Muscle of leg (tissue), 11 donors: ENCODE data around the gene HYOU1. TPM values are rescaled to one million over a fixed set of nuclear protein-coding genes. Genes with fewer than 3 reads are reported as not detected.
"Not testable (repeated sequence)": the region's sequence is repeated elsewhere in the genome, so short reads cannot be mapped to it uniquely, and the experiment has no call there.

ENCODE experiments used
- DNase-seq: peaks from one replicate; pipeline ENCODE4 v3.0.0; 2013
- H3K27ac ChIP-seq: one replicate; pipeline ENCODE4 v1.5.1; 2013; ENCODE audit warnings: mild to moderate bottlenecking, low read length, control low read depth
- H3K27me3 ChIP-seq: one replicate; pipeline ENCODE4 v1.6.1; 2013; ENCODE audit warnings: low read length; ENCODE audit not compliant: control insufficient read depth, insufficient read depth
- H3K36me3 ChIP-seq: one replicate; pipeline ENCODE4 v1.6.1; 2013; ENCODE audit warnings: low read length; ENCODE audit not compliant: control insufficient read depth, insufficient read depth
- H3K4me1 ChIP-seq: one replicate; pipeline ENCODE4 v1.6.1; 2013; ENCODE audit warnings: low read length; ENCODE audit not compliant: control insufficient read depth, insufficient read depth
- H3K4me3 ChIP-seq: one replicate; pipeline ENCODE4 v1.5.1; 2013; ENCODE audit warnings: low read length, control low read depth
- H3K9me3 ChIP-seq: replicated peaks from 2 replicates; pipeline ENCODE4 v1.6.1; 2013; ENCODE audit warnings: low read depth, low read length; ENCODE audit not compliant: control insufficient read depth
- WGBS: methylation state at CpG from one replicate; pipeline ENCODE4 v1.1.5; 2013; ENCODE audit warnings: missing lambda C conversion rate; ENCODE audit not compliant: insufficient coverage; 5-methylcytosine and 5-hydroxymethylcytosine counted together
- polyA plus RNA-seq, 8 donors: library from polyadenylated mRNA; unstranded; fragments of 120-200 nt; gene quantifications; one replicate each; pipeline versions ENCODE4 v1.2.1 to v1.2.3, GENCODE V29; 2013; ENCODE audit warnings: inconsistent platforms in 1 of 8, low replicate concordance in 1 of 8; ENCODE audit not compliant: insufficient read length in 8 of 8, insufficient read depth in 1 of 8
- total RNA-seq: library from RNA; stranded (reverse); fragments of 120-200 nt; gene quantifications from one replicate; pipeline ENCODE4 v1.2.4, GENCODE V29; 2013

HYOU1 gene
- total and polyA plus RNA-seq, 9 donors, result 30.1 to 64.0 (median 45.0) TPM

DNA sequence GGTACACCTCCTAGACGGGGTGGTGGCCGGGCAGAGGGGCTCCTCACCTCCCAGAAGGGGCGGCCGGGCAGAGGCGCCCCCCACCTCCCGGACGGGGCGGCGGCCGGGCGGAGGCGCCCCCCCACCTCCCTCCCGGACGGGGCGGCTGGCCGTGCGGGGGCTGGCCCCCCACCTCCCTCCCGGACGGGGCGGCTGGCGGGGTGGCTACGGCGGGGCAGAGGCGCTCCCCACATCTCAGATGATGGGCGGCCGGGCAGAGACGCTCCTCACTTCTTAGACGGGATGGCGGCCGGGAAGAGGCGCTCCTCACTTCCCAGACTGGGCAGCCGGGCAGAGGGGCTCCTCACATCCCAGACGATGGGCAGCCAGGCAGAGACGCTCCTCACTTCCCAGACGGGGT lies 2.1 kb upstream of the HYOU1 start:
- H3K9me3 ChIP-seq, DNase-seq, H3K4me3 ChIP-seq, H3K27ac ChIP-seq, H3K27me3 ChIP-seq: not testable (repeated sequence)
- H3K4me1 ChIP-seq, result peaks cover 18% of the 10 kb centered on the region
- 80% methylated on average over 1 of the region's 35 CpGs for WGBS
- peaks cover 16% of the 10 kb centered on the region for H3K36me3 ChIP-seq

DNA sequence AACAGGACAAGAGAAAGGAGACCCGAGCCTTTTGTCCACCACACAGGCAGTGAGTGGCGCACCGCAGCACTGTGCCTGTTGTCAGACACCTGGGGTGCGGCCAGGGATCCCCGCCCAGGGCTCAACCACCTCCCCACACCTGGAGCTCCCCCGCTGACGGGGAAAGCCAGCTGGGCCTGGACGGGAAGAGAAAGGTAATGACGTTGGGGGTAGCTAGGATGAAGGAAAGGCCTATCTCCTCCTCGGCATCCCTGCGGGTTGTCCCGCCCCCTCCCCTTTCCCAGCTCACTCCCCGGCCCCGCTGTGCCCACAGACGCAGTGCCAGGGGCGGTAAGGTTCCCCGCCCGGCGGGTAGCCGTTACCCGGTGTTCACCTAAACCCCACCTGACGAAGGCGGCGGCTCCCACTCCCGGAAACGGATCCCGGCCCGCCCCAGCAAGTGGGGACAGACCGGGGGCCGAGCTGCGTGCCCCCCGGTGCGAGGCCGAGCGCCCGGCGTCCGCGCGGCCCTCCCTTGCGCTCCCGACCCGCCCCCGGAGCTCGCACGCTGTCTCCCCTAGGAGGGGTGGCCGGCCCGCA lies 495 bp downstream of the HYOU1 start:
- Histone ChIP-seq H3K36me3 (peaks cover 42% of the 10 kb centered on the region), H3K27me3 (no peaks in the 10 kb centered on the region), H3K4me1 (peaks cover 18% of the 10 kb centered on the region), H3K27ac (peak overlapping the region; percentile 82), H3K9me3 (no peaks in the 10 kb centered on the region), H3K4me3 (peak overlapping the region; percentile 89)
- under 1% methylated on average over 33 of the region's 48 CpGs for WGBS
- DNase-seq, result peak; percentile 16

DNA sequence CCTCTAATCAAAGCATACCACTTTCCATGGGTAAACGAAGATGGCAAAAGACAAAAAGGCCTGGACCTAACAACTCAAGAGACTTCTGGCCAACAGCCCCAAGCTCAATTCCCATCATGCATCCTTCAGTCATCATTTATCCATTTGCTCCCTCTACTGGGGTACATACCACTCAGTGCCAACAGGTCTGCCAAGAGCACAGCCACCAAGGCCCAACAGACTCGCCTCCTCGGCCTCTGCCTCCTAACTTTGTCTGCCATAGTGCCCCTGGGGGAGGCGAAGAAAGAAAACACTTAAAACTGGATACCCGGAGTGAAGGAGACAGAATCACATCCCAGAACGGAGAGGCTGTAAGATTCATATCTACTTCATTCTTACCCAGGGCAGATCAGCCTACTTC lies 1.1 kb downstream of the HYOU1 start:
- DNase-seq, result no peak
- no peaks in the 10 kb centered on the region for H3K9me3 ChIP-seq
- peaks cover 18% of the 10 kb centered on the region for H3K4me1 ChIP-seq
- no peak overlapping the region for H3K27ac ChIP-seq
- 29% methylated on average over 6 of the region's 6 CpGs for WGBS
- peaks cover 48% of the 10 kb centered on the region for H3K36me3 ChIP-seq
- H3K4me3 ChIP-seq, result peak overlapping the region; percentile 89
- no peaks in the 10 kb centered on the region for H3K27me3 ChIP-seq

DNA sequence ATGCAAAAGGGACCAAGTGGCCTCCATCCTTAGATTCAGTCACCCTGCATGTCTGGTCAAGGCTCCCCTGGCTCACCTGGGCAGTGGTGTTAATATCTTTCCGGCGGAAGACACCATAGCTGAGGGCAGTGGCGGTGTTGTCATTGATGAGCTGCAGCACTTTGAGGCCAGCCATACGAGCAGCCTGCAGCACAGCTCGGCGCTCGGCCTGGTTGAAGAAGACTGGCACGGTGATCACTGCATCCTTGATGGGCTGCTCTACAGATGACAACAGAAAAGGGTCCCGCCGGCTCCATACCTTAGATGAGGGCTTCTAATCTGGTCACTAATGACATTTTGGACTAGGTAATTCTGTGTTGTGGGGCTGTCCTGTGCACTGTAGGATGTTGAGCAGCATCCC lies 2.6 kb downstream of the HYOU1 start:
- no peak overlapping the region for H3K4me3 ChIP-seq
- WGBS, result 94% methylated on average over 10 of the region's 10 CpGs
- H3K27ac ChIP-seq, result no peak overlapping the region
- H3K9me3 ChIP-seq, result no peaks in the 10 kb centered on the region
- no peak for DNase-seq
- H3K4me1 ChIP-seq, result peaks cover 18% of the 10 kb centered on the region
- no peaks in the 10 kb centered on the region for H3K27me3 ChIP-seq
- peaks cover 62% of the 10 kb centered on the region for H3K36me3 ChIP-seq

DNA sequence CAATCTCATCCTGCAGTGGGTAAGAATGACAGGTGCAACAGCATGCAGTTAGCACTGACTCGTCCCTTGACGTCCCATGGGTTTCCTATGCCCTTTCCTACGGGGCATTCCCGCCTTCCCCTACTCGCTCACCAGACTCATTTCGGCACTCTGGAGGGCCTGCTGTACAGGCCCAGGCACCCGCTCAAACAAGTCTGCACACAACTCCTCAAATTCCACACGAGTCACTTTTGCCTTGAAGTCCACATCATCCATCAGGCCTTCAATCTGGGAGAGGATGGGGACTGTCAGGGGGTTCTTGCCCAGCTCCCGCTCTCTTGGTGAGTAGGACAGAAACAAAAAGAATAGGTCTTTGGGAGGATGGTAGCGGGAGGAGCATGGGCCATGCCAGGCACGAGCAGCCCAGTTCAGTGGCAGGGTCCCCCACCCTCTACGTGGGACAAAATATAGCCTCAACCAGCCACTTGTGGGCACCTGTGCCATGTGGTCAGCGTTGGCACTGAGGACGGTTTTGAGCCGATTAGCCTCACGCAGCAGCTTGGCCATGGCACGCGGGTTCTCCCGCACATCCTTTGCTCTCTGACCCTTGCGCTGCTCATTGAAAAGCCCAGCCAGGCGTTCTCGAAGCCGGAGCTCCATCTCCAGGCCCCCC lies 4.7 kb downstream of the HYOU1 start:
- no peaks in the 10 kb centered on the region for H3K27me3 ChIP-seq
- H3K9me3 ChIP-seq, result no peaks in the 10 kb centered on the region
- 93% methylated on average over 18 of the region's 23 CpGs for WGBS
- H3K4me3 ChIP-seq, result no peak overlapping the region
- H3K4me1 ChIP-seq, result peaks cover 12% of the 10 kb centered on the region
- H3K36me3 ChIP-seq, result peaks cover 83% of the 10 kb centered on the region
- no peak overlapping the region for H3K27ac ChIP-seq
- DNase-seq, result no peak

DNA sequence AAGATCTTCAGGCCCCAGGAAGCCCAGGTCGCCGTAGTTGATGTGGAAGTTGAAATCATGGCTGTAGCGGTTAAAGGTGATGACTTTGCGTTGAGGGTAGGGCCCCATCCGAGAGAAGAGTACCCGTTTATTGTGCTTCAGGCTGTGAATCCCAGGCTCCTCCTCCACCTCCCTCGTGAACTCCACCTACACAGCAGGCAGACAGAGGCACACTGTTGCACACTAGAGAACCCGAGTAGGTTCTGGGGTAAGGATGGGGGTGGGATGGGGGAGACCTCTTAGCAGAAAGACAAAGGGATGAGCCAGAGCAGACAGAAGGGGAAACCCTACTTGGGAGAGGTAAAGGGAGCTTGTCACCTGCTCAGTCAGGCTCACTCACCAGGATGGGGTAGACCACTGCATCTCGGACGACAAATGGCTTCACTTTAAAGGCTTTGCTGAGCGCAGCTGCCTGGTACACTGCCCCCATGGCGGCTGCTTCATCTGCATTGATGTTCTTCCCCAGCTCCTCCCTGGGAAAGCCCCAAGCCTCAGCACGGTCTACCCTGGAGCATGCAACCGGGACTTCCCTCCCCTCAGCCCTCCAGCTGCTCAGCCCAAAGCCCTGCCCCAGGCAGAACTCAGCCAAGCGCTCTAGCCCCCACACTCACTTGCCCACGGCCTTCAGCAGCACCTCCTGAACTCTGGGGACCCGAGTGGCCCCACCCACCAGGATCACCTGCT lies 5.4 kb downstream of the HYOU1 start:
- Histone ChIP-seq H3K27me3 (no peaks in the 10 kb centered on the region), H3K27ac (no peak overlapping the region), H3K4me1 (peaks cover 12% of the 10 kb centered on the region), H3K4me3 (no peak overlapping the region), H3K9me3 (no peaks in the 10 kb centered on the region), H3K36me3 (peaks cover 89% of the 10 kb centered on the region)
- 85% methylated on average over 9 of the region's 17 CpGs for WGBS
- DNase-seq, result no peak

DNA sequence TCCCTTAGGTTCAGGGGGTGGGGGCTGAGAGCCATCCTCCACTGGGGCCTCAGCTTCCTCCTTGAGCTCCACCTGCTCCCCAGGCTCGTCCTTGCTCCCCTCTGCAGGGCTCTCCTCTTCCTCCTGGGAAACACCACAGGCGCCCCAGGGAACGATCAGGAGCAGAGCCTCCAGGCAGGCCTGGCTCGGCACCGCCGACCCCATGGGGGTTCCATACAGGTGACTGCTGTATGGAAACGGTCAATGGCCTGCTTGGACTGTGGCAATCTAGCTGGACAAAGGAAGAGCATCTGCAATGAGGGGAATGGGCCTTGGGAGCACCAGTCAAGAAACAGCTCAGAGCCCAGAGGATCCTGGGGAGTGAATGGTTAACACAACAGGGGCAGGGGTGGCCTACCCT lies 7.9 kb downstream of the HYOU1 start:
- no peak for DNase-seq
- H3K4me1 ChIP-seq, result no peaks in the 10 kb centered on the region
- no peaks in the 10 kb centered on the region for H3K27me3 ChIP-seq
- no peak overlapping the region for H3K4me3 ChIP-seq
- no peaks in the 10 kb centered on the region for H3K9me3 ChIP-seq
- H3K36me3 ChIP-seq, result peaks cover 92% of the 10 kb centered on the region
- no peak overlapping the region for H3K27ac ChIP-seq
- 95% methylated on average over 7 of the region's 7 CpGs for WGBS

DNA sequence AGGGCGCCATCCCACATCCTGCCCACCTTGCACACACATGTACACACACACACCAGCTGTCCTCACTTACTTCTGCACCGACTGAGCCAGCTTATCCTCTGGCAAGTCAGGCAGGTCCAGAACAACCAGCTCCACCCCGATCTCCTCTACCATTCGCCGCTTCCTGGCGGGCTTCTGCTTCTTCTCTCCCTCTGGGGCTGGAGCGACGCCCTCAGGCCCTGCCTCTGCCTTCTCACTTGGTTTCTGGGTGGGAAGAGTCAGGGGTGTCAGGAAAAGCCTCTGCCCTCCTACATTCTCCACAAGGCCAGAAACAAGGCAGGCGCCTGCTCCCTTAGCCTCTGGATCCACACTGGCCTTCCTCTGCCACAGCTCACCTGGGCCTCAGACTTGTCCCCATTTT lies 8.4 kb downstream of the HYOU1 start:
- H3K27ac ChIP-seq, result no peak overlapping the region
- H3K4me3 ChIP-seq, result no peak overlapping the region
- H3K4me1 ChIP-seq, result no peaks in the 10 kb centered on the region
- no peaks in the 10 kb centered on the region for H3K9me3 ChIP-seq
- no peak for DNase-seq
- peaks cover 88% of the 10 kb centered on the region for H3K36me3 ChIP-seq
- 100% methylated on average over 3 of the region's 9 CpGs for WGBS
- H3K27me3 ChIP-seq, result no peaks in the 10 kb centered on the region

DNA sequence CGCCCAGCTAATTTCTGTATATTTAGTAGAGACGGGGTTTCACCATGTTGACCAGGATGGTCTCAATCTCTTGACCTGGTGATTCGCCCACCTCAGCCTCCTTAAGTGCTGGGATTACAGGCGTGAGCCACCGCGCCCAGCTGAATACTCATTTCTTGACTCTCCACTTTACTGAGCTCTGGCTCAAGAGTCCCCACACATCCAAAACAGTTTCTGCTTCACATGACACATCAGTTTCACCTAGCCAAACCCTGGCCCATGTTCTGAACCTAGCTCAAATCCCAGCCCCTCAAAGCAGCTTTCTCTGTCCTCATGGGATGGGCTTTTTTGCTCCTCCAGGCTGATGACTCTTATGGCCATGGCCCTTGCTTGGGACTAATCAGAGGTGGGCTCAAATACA lies 9.8 kb downstream of the HYOU1 start:
- 100% methylated on average over 3 of the region's 6 CpGs for WGBS
- Histone ChIP-seq H3K36me3 (peaks cover 73% of the 10 kb centered on the region), H3K4me1 (no peaks in the 10 kb centered on the region), H3K27me3 (no peaks in the 10 kb centered on the region), H3K4me3 (no peak overlapping the region), H3K27ac (no peak overlapping the region), H3K9me3 (no peaks in the 10 kb centered on the region)
- DNase-seq, result no peak

DNA sequence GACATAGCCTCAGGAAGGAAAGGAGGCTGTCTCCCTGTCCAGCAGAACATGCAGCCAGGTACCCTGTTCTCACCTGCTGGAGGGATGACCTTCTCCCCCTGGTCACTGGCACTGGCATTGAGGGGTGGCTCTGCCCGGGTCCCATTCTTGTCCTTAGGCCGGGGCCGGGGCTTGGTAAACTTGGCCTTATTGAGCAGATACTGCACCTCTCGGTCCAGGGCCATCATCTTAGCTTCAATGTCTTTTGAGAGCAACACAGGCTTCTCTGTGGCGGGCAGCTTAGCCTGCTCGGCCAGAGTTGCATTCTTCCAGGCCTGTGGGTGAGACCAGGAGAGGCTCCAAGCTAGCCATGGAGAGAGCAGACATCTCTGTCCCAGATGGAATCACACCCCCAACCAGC lies 10.5 kb downstream of the HYOU1 start:
- Histone ChIP-seq H3K4me1 (no peaks in the 10 kb centered on the region), H3K9me3 (no peaks in the 10 kb centered on the region), H3K27ac (no peak overlapping the region), H3K27me3 (no peaks in the 10 kb centered on the region), H3K4me3 (no peak overlapping the region), H3K36me3 (peaks cover 66% of the 10 kb centered on the region)
- WGBS, result 94% methylated on average over 6 of the region's 6 CpGs
- no peak for DNase-seq
